Small intestine (tissue), 7 donors: ENCODE data around the gene GLI1. TPM values are rescaled to one million over a fixed set of nuclear protein-coding genes. Genes with fewer than 3 reads are reported as not detected.

Experiments
- DNase-seq, 2 donors: peaks; one replicate each; pipeline versions ENCODE4 v3.0.0 to v3.0.0-alpha.2; 2013
- FAIRE-seq: peaks from 2 replicates; lab custom pipeline; 2012; peaks lifted over from hg19 to GRCh38; lab: Jason Lieb, UNC
- H3K27ac ChIP-seq, 3 donors: one replicate each; pipeline ENCODE4 v1.5.1; 2013; ENCODE audit warnings: low read length in 2 of 3, mild to moderate bottlenecking in 2 of 3, control low read depth in 1 of 3, inconsistent platforms in 1 of 3, low read depth in 1 of 3, moderate library complexity in 1 of 3
- H3K27me3 ChIP-seq, 3 donors: one replicate each; pipeline ENCODE4 v1.6.1; 2013; ENCODE audit warnings: low read length in 3 of 3, inconsistent platforms in 1 of 3; ENCODE audit not compliant: control insufficient read depth in 3 of 3, insufficient read depth in 3 of 3
- H3K36me3 ChIP-seq, 3 donors: one replicate each; pipeline ENCODE4 v1.6.1; 2013; ENCODE audit warnings: low read length in 3 of 3, inconsistent platforms in 1 of 3, low read depth in 1 of 3, mild to moderate bottlenecking in 1 of 3, moderate library complexity in 1 of 3; ENCODE audit not compliant: control insufficient read depth in 3 of 3, insufficient read depth in 2 of 3
- H3K4me1 ChIP-seq, 3 donors: one replicate each; pipeline ENCODE4 v1.6.1; 2013; ENCODE audit warnings: low read length in 2 of 3, inconsistent platforms in 1 of 3, low read depth in 1 of 3, mild to moderate bottlenecking in 1 of 3, moderate library complexity in 1 of 3; ENCODE audit not compliant: control insufficient read depth in 3 of 3, insufficient read depth in 2 of 3
- H3K4me3 ChIP-seq, 3 donors: one replicate each; pipeline ENCODE4 v1.5.1; 2013; ENCODE audit warnings: low read length in 3 of 3, control low read depth in 1 of 3, inconsistent platforms in 1 of 3, low read depth in 1 of 3, mild to moderate bottlenecking in 1 of 3, moderate library complexity in 1 of 3
- H3K9me3 ChIP-seq, 2 donors: one replicate each; pipeline ENCODE4 v1.6.1; 2013; ENCODE audit warnings: low read depth in 1 of 2, low read length in 1 of 2; ENCODE audit not compliant: control insufficient read depth in 2 of 2, insufficient read depth in 1 of 2
- WGBS, 3 donors: extraction: QIAGEN DNeasy Blood & Tissue Kit; methylation state at CpG; one replicate each; pipeline ENCODE4 v1.1.7; 2013; 5-methylcytosine and 5-hydroxymethylcytosine counted together
- polyA plus RNA-seq, 4 donors: library from polyadenylated mRNA; stranded (reverse) in 3 of 4; unstranded in 1 of 4; fragments of 200-250 nt in 3 of 4; fragments of 120-200 nt in 1 of 4; gene quantifications; one replicate each; pipeline versions ENCODE4 v1.2.1 to v1.2.3, GENCODE V29; 2013
- donor health status: healthy with polysubstance abuse.
- donor health status: control.
- donor health status: control.
- donor health status: Bipolar disorder and iron deficiency.
- donor health status: healthy.

Gene GLI1
- polyA plus RNA-seq, 4 donors: 1.5 to 5.5 (median 1.9) TPM; not detected in 1

- FAIRE-seq (no peak), DNase-seq (peak; percentile 99)
- WGBS, 3 donors: 0 to 1% (median 0%) methylated on average over 51 to 52 of the region's 52 CpGs
- no peaks in the 10 kb centered on the region for H3K27me3 ChIP-seq
- peak within 1 kb of the TSS; percentile 78 to 99 (median 85) for H3K4me3 ChIP-seq
- peaks cover 2 to 43% (median 11%) of the 10 kb centered on the region in 3 donors for H3K4me1 ChIP-seq
- H3K27ac ChIP-seq: peak within 1 kb of the TSS; percentile 96 to 100 (median 97)
- H3K36me3 ChIP-seq: peaks cover 6 to 46% (median 22%) of the 10 kb centered on the region in 3 donors
- no peaks in the 10 kb centered on the region for H3K9me3 ChIP-seq
Observed at GRCh38 chr12:57520053-57520818, 60.7 kb downstream of the GLI1 start, which contains the start of gene DDIT3. DDIT3 (minus strand) TSS chr12:57520514; CDS start chr12:57517406, 3,108 bp downstream.

- peaks cover 2 to 46% (median 11%) of the 10 kb centered on the region in 3 donors for H3K4me1 ChIP-seq
- 32 to 42% (median 35%) methylated on average over 17 of the region's 17 CpGs for WGBS, 3 donors
- H3K36me3 ChIP-seq: peaks cover 11 to 50% (median 12%) of the 10 kb centered on the region in 3 donors
- peak overlapping the region; percentile 94 to 100 (median 97) for H3K27ac ChIP-seq
- H3K9me3 ChIP-seq: no peaks in the 10 kb centered on the region
- peak overlapping the region in 1 of 3 donors; percentile 68 for H3K4me3 ChIP-seq
- DNase-seq (peak; percentile 54 to 73), FAIRE-seq (no peak)
- H3K27me3 ChIP-seq: no peaks in the 10 kb centered on the region
Observed at GRCh38 chr12:57521525-57522010, 62.0 kb downstream of the GLI1 start.

Other genes with a start within 250 kb of the GLI1 start
- gene NXPH4, start 243.0 kb upstream of the GLI1 start, polyA plus RNA-seq: under 1 TPM in 2 of 4 donors, not detected in 2; 0.10 to 0.27 TPM
- 100 to 1,000 TPM in 1 of 4 donors, 10 to 100 TPM in 3; 22.8 to 150 (median 51.5) TPM for gene SHMT2, start 230.1 kb upstream of the GLI1 start, polyA plus RNA-seq
- gene STAC3, start 208.6 kb upstream of the GLI1 start, polyA plus RNA-seq: 1 to 10 TPM; 1.1 to 3.8 (median 3.4) TPM
- 10 to 100 TPM; 14.5 to 62.4 (median 18.7) TPM for gene R3HDM2, start 28.7 kb upstream of the GLI1 start, polyA plus RNA-seq
- under 1 TPM in 2 of 4 donors, not detected in 2; 0.03 to 0.49 TPM for gene INHBC, start 25.0 kb upstream of the GLI1 start, polyA plus RNA-seq
- gene INHBE, start 4.5 kb upstream of the GLI1 start, polyA plus RNA-seq: 1 to 10 TPM in 1 of 4 donors, under 1 TPM in 1, not detected in 2; 0.21 to 1.4 TPM
- gene ARHGAP9, start 20.1 kb downstream of the GLI1 start, polyA plus RNA-seq: 10 to 100 TPM in 1 of 4 donors, 1 to 10 TPM in 3; 4.2 to 39.2 (median 9.1) TPM
- 10 to 100 TPM; 57.0 to 93.4 (median 62.6) TPM for gene MARS1, start 28.3 kb downstream of the GLI1 start, polyA plus RNA-seq
- gene DDIT3, start 60.7 kb downstream of the GLI1 start, polyA plus RNA-seq: 100 to 1,000 TPM in 1 of 4 donors, 10 to 100 TPM in 3; 41.1 to 105 (median 46.9) TPM
- gene MBD6, start 63.0 kb downstream of the GLI1 start, polyA plus RNA-seq: 10 to 100 TPM; 20.5 to 72.0 (median 36.5) TPM
- 100 to 1,000 TPM; 112 to 224 (median 145) TPM for gene DCTN2, start 87.4 kb downstream of the GLI1 start, polyA plus RNA-seq
- gene KIF5A, start 90.3 kb downstream of the GLI1 start, polyA plus RNA-seq: 1 to 10 TPM in 1 of 4 donors, under 1 TPM in 2, not detected in 1; 0.27 to 8.4 (median 0.83) TPM
- gene PIP4K2C, start 131.4 kb downstream of the GLI1 start, polyA plus RNA-seq: 10 to 100 TPM; 16.1 to 26.4 (median 17.8) TPM
- 10 to 100 TPM in 1 of 4 donors, 1 to 10 TPM in 2, not detected in 1; 5.4 to 12.5 (median 9.9) TPM for gene DTX3, start 145.0 kb downstream of the GLI1 start, polyA plus RNA-seq
- 10 to 100 TPM in 1 of 4 donors, 1 to 10 TPM in 2, not detected in 1; 4.6 to 11.8 (median 6.0) TPM for gene ARHGEF25, start 151.7 kb downstream of the GLI1 start, polyA plus RNA-seq
- 1 to 10 TPM in 1 of 4 donors, under 1 TPM in 2, not detected in 1; 0.27 to 2.1 (median 0.95) TPM for gene B4GALNT1, start 173.4 kb downstream of the GLI1 start, polyA plus RNA-seq
- 100 to 1,000 TPM; 148 to 307 (median 200) TPM for gene OS9, start 234.3 kb downstream of the GLI1 start, polyA plus RNA-seq